Left lung (tissue), 10 donors: Measurements from ENCODE around the gene STAP2. TPM values are rescaled to one million over a fixed set of nuclear protein-coding genes. Genes with fewer than 3 reads are reported as not detected.

Experiments
- ATAC-seq: fragments of 200-7000 bp; cut with Tn5 transposase; one replicate; pipeline ENCODE4 v1.9.1; 2020; ENCODE audit warnings: moderate library complexity
- DNase-seq, 4 donors: peaks; one replicate each; pipeline ENCODE4 v3.0.0-alpha.2; 2013 to 2020
- H3K27ac ChIP-seq, 2 donors: fragments of 200-600 bp; sonication (generic) in 1 of 2; one replicate each; pipeline versions ENCODE4 v1.5.0 to v1.8.0; 2020 to 2021
- H3K27me3 ChIP-seq, 2 donors: fragments of 200-600 bp; sonication (generic) in 1 of 2; one replicate each; pipeline versions ENCODE4 v1.5.0 to v1.8.0; 2020 to 2021
- H3K36me3 ChIP-seq, 2 donors: fragments of 200-600 bp; sonication (generic) in 1 of 2; one replicate each; pipeline versions ENCODE4 v1.5.0 to v1.8.0; 2020 to 2021
- H3K4me1 ChIP-seq, 2 donors: fragments of 200-600 bp; one replicate each; pipeline ENCODE4 v1.8.0; 2021
- H3K4me3 ChIP-seq, 2 donors: fragments of 200-600 bp; sonication (generic) in 1 of 2; one replicate each; pipeline versions ENCODE4 v1.5.0 to v1.8.0; 2020 to 2021; ENCODE audit warnings: mild to moderate bottlenecking in 1 of 2
- H3K9me3 ChIP-seq, 2 donors: fragments of 200-600 bp; sonication (generic) in 1 of 2; one replicate each; pipeline versions ENCODE4 v1.5.0 to v1.8.0; 2020 to 2021
- intact Hi-C, 2 donors: fragments of 100-400 bp; cut with DNase I; formaldehyde crosslinking; loops; one replicate each; pipeline versions ENCODE4 v1.11.2 to v1.14.2; 2022
- polyA plus RNA-seq, 6 donors: library from polyadenylated mRNA; unstranded; fragments of 120-200 nt; gene quantifications; one replicate each; pipeline ENCODE4 v1.2.1, GENCODE V29; 2013; ENCODE audit not compliant: insufficient read length in 6 of 6
- total RNA-seq, 2 donors: library from RNA; stranded (reverse); fragmentation: NEBNext Ultra II Directional; extraction: Animal tissue kit (Norgen Biotek cat#: 25700); gene quantifications; one replicate each; pipeline ENCODE4 v1.2.1, GENCODE V29; 2021
- TF ChIP-seq, protein P1 (sequence below), 2 donors: fragments of 200-600 bp; sonication (generic) in 1 of 2; IDR thresholded peaks; one replicate each; pipeline versions ENCODE4 v1.5.0 to v1.8.0; 2021; ENCODE audit warnings: antibody characterized with exemption in 2 of 2
- donor health status: DM: no; HTN: yes; CAD: no.
- donor health status: DM: no; HTN: no; CAD: no.

Gene STAP2
- total and polyA plus RNA-seq, 8 donors: 14.1 to 41.5 (median 36.2) TPM

DNA sequence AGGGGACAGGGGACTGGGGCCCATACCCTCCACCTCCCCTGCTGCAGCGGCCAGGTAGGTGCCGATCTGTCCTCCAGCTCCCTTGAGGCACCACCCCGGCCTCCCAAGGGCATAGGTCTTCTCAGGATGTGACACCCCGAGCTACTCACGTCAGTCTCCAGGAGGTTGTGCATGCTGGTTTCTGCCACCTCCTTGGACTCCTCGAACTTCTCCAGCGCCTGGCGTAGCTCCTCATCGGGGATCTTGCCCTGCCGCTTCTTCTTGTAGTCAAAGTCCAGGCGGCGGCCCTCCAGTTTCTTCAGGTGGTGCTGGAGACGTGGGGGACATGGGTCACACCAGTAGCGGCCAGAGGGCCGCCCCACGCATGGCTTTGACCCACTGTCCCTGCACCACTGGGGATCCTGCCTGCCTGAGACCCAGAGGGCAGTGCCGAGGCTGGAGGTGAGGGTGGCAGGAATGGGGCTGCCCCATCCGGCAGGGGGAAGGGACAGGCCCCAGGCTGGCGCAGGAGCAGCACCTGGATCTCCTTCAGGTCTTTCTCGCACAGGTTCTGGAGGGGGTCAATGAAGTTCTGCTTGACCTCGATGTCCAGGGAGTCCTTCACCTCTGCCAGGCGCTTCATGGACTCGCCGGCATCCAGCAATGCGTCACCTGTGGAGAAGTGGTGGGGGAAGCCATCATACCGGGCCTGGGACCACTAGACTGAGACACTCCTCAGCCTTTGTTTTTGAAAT lies 25.1 kb upstream of the STAP2 start:
- no peak overlapping the region for H3K4me3 ChIP-seq
- no peaks in the 10 kb centered on the region for H3K9me3 ChIP-seq
- no peak overlapping the region for H3K27ac ChIP-seq
- ATAC-seq (no peak), DNase-seq (no peak)
- H3K27me3 ChIP-seq: no peaks in the 10 kb centered on the region
- peaks cover 11 to 16% of the 10 kb centered on the region in 2 donors for H3K4me1 ChIP-seq
- intact Hi-C loops: no loop called here
- H3K36me3 ChIP-seq: peaks cover 0 to 90% of the 10 kb centered on the region in 2 donors
- TF ChIP-seq, protein P1, sequence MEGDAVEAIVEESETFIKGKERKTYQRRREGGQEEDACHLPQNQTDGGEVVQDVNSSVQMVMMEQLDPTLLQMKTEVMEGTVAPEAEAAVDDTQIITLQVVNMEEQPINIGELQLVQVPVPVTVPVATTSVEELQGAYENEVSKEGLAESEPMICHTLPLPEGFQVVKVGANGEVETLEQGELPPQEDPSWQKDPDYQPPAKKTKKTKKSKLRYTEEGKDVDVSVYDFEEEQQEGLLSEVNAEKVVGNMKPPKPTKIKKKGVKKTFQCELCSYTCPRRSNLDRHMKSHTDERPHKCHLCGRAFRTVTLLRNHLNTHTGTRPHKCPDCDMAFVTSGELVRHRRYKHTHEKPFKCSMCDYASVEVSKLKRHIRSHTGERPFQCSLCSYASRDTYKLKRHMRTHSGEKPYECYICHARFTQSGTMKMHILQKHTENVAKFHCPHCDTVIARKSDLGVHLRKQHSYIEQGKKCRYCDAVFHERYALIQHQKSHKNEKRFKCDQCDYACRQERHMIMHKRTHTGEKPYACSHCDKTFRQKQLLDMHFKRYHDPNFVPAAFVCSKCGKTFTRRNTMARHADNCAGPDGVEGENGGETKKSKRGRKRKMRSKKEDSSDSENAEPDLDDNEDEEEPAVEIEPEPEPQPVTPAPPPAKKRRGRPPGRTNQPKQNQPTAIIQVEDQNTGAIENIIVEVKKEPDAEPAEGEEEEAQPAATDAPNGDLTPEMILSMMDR (IDR thresholded peaks at IDR 0.05): no peak

DNA sequence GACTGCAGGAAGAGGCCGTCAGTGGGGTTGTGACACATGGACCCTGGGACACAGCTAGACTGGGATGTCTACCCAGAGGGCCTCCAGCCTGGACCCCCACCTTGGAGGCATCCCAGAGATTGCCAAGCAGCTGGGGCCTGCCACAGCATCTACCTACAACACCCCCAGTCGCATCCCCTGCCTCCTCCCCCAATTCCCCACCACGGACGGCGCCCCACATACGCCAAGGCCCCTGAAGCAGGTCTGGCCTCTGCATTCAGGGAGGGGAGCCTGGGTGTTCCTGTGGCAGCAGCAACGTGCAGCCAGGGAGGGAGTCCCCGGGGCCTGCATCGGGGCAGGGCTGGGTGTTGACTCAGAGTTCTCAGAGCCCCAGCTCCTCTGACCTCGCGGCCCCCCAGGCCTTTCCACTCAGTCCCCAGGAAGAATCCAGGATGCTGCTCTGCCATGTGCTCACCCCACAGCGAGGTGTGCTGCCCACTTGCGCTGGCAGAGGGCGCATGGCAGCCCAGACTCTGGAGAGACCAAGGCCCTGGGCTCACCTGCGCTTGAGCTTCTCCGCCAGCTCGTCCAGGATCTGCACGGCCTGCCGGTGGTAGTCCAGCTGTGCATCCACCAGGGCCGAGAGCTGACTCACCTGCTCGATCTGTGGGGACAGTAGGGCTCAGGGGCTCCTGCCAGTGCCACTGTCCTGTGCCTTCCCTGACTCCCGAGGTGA lies 24.4 kb upstream of the STAP2 start:
- Histone ChIP-seq H3K27ac (no peak overlapping the region), H3K27me3 (no peaks in the 10 kb centered on the region), H3K4me1 (peaks cover 3 to 9% of the 10 kb centered on the region in 2 donors), H3K4me3 (no peak overlapping the region), H3K9me3 (no peaks in the 10 kb centered on the region), H3K36me3 (peaks cover 0 to 97% of the 10 kb centered on the region in 2 donors)
- ATAC-seq (no peak), DNase-seq (no peak)
- intact Hi-C loops: no loop called here
- TF ChIP-seq, protein P1 (IDR thresholded peaks at IDR 0.05): no peak

DNA sequence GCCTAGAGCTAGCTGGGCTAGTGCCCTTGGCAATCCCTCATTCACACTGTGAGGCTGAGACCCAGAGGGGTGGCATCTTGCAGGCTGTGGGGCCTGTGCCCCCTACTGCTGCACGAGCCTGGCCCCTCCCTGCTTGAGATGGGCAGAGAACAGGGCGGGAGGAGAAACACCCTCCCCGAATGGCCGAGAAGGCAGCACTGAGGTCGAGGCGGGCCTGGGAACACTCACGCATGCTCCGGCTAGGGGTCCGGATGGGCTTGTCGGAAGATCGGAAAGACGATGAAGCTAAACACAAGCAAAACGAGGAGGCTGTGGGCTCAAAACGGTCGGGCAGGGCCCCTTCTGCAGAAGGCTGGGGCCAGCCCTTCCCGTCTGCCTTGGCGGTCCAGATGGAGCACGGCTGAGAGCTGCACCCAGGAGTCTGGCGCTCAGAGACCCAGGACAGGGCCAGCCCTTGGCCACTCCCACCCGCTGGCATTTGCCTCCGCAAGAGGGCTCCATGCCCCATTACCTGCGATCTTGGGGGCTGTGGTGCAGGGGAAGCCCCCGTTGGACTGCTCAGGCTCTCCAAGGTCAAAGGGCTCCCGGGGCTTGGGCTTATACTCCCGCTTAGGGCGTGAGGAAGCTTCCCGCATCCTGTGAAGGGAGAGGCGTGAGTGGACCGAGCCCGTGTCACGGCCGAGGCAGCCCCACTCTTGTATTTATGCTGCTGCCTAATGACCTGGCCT lies 23.6 kb upstream of the STAP2 start:
- no peaks in the 10 kb centered on the region for H3K27me3 ChIP-seq
- peaks cover 0 to 1% of the 10 kb centered on the region in 2 donors for H3K4me1 ChIP-seq
- intact Hi-C loops: no loop called here
- H3K36me3 ChIP-seq: peaks cover 0 to 97% of the 10 kb centered on the region in 2 donors
- H3K9me3 ChIP-seq: no peaks in the 10 kb centered on the region
- H3K4me3 ChIP-seq: no peak overlapping the region
- TF ChIP-seq, protein P1 (IDR thresholded peaks at IDR 0.05): no peak
- ATAC-seq (no peak), DNase-seq (no peak)
- H3K27ac ChIP-seq: no peak overlapping the region

DNA sequence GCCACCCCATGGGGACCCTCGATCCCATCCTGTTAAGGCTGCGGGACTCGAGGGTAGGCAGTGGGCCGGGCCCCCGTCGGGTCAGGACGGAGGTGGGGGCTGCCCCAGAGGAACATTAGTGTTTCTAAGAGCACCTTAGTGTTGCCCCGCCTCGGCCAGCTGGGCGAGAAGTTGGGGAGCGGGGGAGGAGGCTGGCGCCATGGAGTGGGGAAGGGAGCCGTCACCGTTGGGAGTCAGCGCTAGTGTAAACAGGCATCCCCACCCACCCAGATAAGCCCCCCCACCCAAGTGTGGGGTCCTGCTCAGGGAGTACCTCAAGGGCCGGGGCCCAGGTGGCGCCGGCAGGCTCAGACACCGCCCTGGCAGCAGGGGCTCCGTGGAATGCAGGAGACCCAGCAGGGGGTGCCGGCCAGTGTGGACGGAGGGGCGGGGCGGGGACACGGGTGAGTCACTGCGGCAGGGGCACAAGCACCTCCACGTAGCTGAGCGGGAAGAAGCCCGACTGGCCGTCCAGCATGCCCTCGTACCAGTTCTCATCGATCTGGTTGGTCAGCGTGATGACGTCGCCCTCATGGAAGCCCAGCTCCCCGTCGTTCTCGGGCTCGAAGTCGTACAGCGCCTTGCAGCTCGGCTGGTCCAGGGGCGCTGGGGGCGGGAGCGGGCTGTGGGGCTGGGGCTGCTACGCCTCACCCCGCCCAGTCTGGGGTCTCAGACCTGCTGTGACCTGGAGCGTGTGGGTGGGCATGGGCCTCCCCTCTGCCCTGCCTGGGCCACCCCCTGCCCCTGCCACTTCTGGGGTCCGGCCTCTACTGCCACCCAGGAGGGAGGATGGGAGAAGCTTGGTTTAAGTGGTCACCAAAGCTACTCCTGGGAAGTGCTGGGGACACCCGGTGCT lies 22.8 kb upstream of the STAP2 start:
- Histone ChIP-seq H3K27me3 (no peaks in the 10 kb centered on the region), H3K36me3 (peaks cover 0 to 96% of the 10 kb centered on the region in 2 donors), H3K4me3 (no peak overlapping the region), H3K27ac (no peak overlapping the region), H3K4me1 (no peaks in the 10 kb centered on the region), H3K9me3 (no peaks in the 10 kb centered on the region)
- TF ChIP-seq, protein P1 (IDR thresholded peaks at IDR 0.05): no peak
- DNase-seq (peak in 1 of 4 donors; percentile 77), ATAC-seq (no peak)
- intact Hi-C loops: no loop called here
